Fibroblast of the conjunctiva (primary cell): Measurements from ENCODE around the gene RSPH9.
"Not testable (repeated sequence)": the region's sequence is repeated elsewhere in the genome, so short reads cannot be mapped to it uniquely, and the experiment has no call there.

ENCODE experiments used
- DNase-seq: peaks from one replicate; pipeline ENCODE4 v3.0.0-alpha.2; 2010; ENCODE audit warnings: low read depth

The RSPH9 gene

GRCh38 chr6:43629104-43629504 is 15.7 kb upstream of the RSPH9 start, which contains the start of gene GTPBP2:
Gene GTPBP2 (minus strand): TSS chr6:43629264. CDS start chr6:43629162, 102 bp downstream.
- peak; percentile 99 for DNase-seq

DNA sequence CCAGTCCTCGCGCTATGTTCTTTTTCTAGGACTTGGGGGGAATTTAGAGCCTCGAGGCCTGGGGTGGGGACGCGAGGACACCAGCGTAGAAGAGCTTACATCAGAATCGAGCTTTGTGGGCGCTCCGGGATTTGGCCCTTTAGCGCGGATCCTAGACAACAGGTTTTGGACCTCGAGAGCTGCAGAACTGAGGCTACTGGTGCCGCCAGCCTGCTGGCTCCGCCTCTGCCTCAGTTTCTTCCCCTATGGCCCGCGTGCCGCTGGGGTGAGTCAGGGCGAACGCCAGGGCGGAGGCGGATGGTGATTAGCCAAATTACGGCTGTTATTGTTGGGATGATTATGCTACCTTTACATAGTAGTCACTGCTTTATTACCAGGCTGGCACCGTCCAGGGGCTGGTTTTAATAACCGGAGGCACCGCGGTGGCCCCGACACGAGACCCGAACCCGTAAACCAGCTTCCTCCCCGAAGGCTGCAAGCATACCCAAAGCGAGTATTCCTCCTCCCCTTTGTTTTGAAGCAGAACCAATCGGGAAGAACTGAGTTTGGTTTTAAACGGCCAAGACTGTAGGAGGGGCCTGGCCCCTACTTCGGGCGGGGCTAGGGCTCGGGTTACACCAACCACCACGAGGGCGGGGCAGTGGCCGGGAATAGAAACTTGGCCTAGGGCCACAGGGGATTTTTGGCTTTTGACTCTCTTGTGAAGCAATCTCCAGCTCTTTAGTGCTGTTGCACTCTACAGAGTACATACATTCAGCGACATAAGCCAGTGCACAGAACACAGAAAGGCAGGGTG is 15.1 kb upstream of the RSPH9 start:
- DNase-seq, result peak; percentile 99

DNA sequence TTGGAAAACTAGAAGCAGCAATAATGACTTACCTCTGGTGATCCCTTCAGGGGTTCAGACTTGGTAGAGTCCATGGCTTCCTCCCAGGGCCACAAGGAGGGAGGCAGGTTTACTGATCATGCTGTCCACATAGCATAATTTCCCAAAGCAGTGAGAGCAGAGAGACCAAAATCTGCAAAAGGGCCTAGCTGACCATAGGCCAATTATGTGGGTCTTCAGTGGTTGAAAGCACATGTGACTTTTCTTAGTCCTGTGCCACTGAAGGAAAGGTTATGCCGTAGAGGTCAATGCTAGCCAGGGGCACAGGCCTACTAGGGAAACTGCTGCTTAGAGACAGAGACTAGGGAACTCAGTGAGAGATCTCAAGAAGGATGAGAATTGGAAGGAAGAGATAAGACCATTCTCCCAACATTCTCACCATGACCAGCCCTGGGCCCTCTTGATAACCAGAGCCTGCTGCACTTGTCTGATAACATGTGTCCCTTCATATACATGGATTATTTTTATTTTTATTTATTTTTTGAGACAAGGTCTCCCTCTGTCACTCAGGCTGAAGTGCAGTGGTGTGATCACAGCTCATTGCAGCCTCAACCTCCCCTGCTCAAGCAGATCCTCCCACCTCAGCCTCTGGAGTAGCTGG is 13.7 kb upstream of the RSPH9 start:
- no peak for DNase-seq

DNA sequence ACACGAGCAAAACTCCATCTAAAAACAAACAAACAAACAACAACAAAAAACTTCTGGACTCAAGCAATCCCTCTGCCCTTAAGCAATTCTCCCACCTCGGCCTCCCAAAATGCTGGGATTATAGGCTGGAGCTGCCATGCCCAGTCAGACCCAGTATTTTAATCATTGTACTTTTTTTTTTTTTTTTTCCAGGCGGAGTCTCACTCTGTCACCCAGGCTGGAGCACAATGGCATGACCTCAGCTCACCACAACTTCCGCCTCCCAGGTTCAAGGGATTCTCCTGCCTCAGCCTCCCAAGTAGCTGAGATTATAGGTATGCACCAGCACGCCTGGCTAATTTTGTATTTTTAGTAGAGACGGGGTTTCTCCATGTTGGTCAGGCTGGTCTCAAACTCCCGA is 11.8 kb upstream of the RSPH9 start:
- not testable (repeated sequence) for DNase-seq

DNA sequence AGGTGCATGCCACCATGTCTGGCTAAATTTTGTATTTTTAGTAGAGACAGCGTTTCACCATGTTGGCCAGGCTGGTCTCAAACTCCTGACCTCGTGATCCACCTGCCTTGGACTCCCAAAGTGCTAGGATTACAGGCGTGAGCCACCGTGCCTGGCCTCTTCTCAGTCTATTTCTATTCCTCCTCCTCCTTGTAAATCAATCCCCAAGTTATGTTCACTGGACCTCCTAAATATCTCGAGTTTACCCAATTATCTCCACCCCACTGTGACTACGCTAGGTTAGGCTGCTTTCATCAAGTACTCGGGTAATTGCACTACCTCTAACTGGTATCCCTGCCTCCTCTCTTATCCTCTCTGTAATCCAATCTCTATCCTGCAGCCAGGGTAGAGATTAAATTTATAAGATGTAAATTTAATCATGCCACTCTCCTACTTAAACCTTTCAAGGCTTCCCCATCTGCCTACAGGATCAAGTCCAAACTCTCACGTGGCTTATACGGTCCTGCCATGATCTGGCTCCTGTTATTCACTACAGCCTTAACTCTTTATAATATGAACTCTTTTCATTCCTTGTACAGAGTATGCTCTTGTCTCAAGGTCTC is 10.0 kb upstream of the RSPH9 start:
- DNase-seq, result no peak

GRCh38 chr6:43635387-43636307 is 9.2 kb upstream of the RSPH9 start, which contains the start of gene MAD2L1BP:
Gene MAD2L1BP (plus strand): TSS chr6:43635840. CDS start chr6:43635876, 36 bp downstream.
- DNase-seq, result no peak

DNA sequence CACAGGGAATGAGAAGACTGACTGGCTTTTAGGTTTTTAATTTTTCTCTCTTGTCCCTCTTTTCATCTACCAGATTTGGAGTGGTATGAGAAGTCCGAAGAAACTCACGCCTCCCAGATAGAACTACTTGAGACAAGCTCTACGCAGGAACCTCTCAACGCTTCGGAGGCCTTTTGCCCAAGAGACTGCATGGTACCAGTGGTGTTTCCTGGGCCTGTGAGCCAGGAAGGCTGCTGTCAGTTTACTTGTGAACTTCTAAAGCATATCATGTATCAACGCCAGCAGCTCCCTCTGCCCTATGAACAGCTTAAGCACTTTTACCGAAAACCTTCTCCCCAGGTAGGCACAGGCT is 8.6 kb upstream of the RSPH9 start:
- DNase-seq, result no peak

- no peak for DNase-seq
These were observed 4.6 kb upstream of the RSPH9 start for GRCh38 chr6:43639984-43640800.

GRCh38 chr6:43645613-43645964 is 753 bp downstream of the RSPH9 start:
- DNase-seq, result no peak

- no peak for DNase-seq
These were observed 2.8 kb downstream of the RSPH9 start for GRCh38 chr6:43647613-43648012.

GRCh38 chr6:43648248-43648647 is 3.4 kb downstream of the RSPH9 start:
- no peak for DNase-seq

GRCh38 chr6:43652822-43653221 is 8.0 kb downstream of the RSPH9 start:
- DNase-seq, result not testable (repeated sequence)

GRCh38 chr6:43657221-43657802 is 12.5 kb downstream of the RSPH9 start:
- no peak for DNase-seq

- DNase-seq, result no peak
These were observed 13.3 kb downstream of the RSPH9 start for GRCh38 chr6:43658161-43658560.

DNA sequence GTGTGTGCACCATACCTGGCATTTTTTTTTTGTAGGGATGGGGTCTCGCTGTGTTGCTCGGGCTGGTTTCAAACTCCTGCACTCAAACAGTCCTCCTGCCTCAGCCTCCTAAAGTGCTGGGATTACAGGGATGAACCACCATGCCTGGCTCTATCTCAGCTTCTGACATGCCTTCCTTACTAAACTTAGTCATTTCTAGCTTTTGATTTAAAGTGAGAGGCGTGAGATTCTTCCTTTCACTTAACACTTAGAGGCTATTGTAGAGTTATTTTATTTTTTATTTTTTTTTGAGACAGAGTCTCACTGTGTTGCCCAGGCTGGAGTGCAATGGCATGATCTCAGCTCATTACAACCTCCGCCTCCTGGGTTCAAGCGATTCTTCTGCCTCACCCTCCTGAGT is 18.1 kb downstream of the RSPH9 start:
- not testable (repeated sequence) for DNase-seq

GRCh38 chr6:43665376-43665775 is 20.5 kb downstream of the RSPH9 start:
- DNase-seq, result no peak

DNA sequence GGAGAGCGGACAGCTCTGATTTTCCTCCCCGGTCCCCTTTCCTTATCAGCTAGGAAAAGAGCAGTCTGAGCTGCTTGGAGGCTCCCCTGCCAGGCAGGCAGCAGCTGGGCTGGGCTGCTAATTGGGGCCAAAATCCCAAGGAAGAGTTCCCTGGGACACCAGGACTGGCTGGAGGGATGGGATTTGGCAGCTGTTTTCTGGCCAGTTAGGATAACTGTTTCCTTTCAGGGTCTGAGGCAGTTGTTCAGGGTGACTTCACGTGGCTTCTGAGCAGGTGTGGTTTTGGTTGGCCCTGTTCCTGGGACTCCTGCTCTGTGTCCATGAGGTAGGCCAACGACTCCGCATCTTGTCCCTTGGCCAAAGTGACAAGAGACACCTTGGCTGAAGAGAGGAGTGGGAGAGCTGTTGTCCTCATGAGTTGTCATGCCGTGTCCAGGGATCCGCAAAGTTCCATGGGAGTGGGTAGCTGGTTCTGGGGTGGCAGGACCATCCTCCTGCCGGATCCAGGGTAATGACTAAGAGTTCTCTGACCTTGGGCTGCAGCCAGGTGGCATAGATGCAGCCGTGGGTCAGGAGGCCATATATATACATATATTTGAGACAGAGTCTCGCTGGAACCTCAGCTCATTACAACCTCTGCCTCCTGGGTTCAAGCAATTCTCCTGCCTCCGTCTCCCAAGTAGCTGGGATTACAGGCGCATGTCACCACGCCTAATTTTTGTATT is 21.5 kb downstream of the RSPH9 start:
- no peak for DNase-seq

GRCh38 chr6:43667245-43668150 is 22.7 kb downstream of the RSPH9 start:
- DNase-seq, result peak; percentile 49
